Measurements from ENCODE around the gene MYO7A. TPM values are rescaled to one million over a fixed set of nuclear protein-coding genes. Genes with fewer than 3 reads are reported as not detected.

Gene MYO7A
- total RNA-seq, 3 donors from 2014 or later, result 2.3 to 9.9 (median 6.7) TPM

DNA sequence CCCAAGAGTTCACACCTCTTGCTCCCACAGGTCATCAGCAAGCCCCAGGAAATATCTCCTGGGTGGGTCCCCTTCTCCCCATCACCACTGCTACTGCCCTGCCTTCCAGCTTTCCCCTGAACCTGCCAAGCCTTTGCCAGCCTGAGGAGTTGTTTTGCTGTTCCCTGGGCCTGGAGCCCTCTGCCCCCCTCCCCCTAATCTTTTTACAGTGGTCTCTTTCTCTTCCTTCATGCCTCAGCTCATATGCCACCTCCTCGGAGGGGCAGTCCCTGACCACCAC is 18.9 kb downstream of the MYO7A start:
- ATAC-seq (no peak), DNase-seq (no peak)
- Histone ChIP-seq H3K36me3 (ENCODE audit: low read depth) (no peaks in the 10 kb centered on the region), H3K4me1 (ENCODE audit: low read depth) (peaks cover 4% of the 10 kb centered on the region), H3K4me3 (no peak overlapping the region), H3K9me3 (no peaks in the 10 kb centered on the region)
- intact Hi-C loops (cut with DNase I, micrococcal nuclease), result no loop called here
- TF ChIP-seq, protein P1, sequence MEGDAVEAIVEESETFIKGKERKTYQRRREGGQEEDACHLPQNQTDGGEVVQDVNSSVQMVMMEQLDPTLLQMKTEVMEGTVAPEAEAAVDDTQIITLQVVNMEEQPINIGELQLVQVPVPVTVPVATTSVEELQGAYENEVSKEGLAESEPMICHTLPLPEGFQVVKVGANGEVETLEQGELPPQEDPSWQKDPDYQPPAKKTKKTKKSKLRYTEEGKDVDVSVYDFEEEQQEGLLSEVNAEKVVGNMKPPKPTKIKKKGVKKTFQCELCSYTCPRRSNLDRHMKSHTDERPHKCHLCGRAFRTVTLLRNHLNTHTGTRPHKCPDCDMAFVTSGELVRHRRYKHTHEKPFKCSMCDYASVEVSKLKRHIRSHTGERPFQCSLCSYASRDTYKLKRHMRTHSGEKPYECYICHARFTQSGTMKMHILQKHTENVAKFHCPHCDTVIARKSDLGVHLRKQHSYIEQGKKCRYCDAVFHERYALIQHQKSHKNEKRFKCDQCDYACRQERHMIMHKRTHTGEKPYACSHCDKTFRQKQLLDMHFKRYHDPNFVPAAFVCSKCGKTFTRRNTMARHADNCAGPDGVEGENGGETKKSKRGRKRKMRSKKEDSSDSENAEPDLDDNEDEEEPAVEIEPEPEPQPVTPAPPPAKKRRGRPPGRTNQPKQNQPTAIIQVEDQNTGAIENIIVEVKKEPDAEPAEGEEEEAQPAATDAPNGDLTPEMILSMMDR (IDR thresholded peaks at IDR 0.05), result no peak

DNA sequence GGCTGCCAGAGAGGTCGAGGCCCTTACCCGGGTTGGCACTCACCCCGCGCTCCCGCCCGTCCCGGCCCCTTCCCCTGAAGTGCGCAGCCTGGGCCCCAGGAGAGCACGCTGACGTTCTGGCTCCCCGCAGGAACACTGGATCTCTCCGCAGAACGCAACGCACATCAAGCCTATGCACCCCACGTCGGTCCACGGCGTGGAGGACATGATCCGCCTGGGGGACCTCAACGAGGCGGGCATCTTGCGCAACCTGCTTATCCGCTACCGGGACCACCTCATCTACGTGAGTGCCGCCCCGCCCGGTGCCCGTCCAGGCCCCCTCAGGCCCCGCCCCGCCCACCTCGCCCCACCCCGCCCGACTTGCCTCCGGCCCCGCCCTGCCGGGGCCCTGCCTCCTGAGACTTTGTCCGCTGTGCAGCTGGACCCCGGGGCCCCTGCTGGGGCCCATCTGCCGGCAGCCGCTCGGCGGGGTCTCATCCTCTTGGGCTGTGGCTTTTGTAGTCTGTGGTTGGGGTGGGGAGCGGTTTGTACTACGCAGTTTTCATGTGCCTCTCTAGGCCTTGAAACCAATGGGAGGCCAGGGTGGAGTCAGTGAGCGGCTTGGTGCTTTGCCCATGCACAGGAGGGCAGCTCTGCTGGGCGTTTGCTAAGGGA is 19.7 kb downstream of the MYO7A start:
- Histone ChIP-seq H3K36me3 (ENCODE audit: low read depth) (no peaks in the 10 kb centered on the region), H3K9me3 (no peaks in the 10 kb centered on the region), H3K4me1 (ENCODE audit: low read depth) (peaks cover 4% of the 10 kb centered on the region), H3K4me3 (no peak overlapping the region)
- TF ChIP-seq, protein P1 (IDR thresholded peaks at IDR 0.05), result no peak
- intact Hi-C loops (cut with DNase I, micrococcal nuclease), result no loop called here
- peak; percentile 48 to 70 (median 59) for DNase-seq
- ATAC-seq, result peak; percentile 64

GRCh38 chr11:77148963-77149715 is 21.1 kb downstream of the MYO7A start:
- Histone ChIP-seq H3K9me3 (no peaks in the 10 kb centered on the region), H3K4me3 (no peak overlapping the region), H3K36me3 (ENCODE audit: low read depth) (no peaks in the 10 kb centered on the region), H3K4me1 (ENCODE audit: low read depth) (peaks cover 4% of the 10 kb centered on the region)
- intact Hi-C loops (cut with DNase I, micrococcal nuclease), result no loop called here
- TF ChIP-seq, protein P1 (IDR thresholded peaks at IDR 0.05), result no peak
- ATAC-seq (no peak), DNase-seq (peak in 1 of 3 donors; percentile 30)

DNA sequence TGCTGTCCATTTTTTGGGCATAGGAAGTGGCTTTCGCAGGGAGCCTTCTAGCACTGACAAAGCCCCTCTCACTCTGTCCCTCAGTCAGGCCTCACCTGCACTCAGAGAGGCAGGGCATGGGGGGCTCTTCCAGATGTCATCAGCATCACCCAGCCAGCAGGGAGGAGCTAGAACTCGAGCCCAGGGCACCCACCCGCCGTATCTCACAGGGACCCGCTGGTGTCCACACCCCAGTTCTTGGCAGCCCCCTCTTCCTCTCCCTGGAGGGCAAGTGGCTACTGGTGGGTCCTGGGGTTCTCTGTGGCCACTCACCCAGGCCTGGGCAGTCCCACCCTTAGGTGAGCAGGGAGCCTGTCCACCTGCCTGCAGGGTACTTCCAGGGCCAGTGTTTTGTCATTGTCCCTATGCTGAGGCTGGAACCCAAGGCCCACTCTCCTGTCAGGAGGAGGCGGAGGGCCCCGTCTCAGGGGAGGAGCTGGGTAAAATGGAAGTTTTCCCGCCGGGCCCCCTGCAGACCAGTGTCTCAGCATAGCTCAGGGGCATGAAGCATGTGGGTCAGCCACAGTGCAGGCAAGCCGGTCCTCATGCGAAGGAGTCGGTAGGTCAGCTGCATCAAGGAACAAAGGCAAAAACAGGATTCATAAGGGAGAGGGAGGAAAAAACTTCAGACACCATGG is 21.8 kb downstream of the MYO7A start:
- Histone ChIP-seq H3K4me3 (no peak overlapping the region), H3K36me3 (ENCODE audit: low read depth) (no peaks in the 10 kb centered on the region), H3K4me1 (ENCODE audit: low read depth) (peaks cover 4% of the 10 kb centered on the region), H3K9me3 (no peaks in the 10 kb centered on the region)
- intact Hi-C loops (cut with DNase I, micrococcal nuclease), result no loop called here
- ATAC-seq (no peak), DNase-seq (peak in 1 of 3 donors; percentile 26)
- TF ChIP-seq, protein P1 (IDR thresholded peaks at IDR 0.05), result no peak

- intact Hi-C loops (cut with DNase I, micrococcal nuclease), result no loop called here
- TF ChIP-seq, protein P1 (IDR thresholded peaks at IDR 0.05), result no peak
- peak in 1 of 3 donors; percentile 15 for DNase-seq
Observed at GRCh38 chr11:77150836-77151235, 22.8 kb downstream of the MYO7A start.

More at GRCh38 chr11:77150836-77151235, 22.8 kb downstream of the MYO7A start:
- ATAC-seq, result no peak
- H3K9me3 ChIP-seq, result no peaks in the 10 kb centered on the region
- no peaks in the 10 kb centered on the region for H3K36me3 ChIP-seq (ENCODE audit: low read depth)
- no peak overlapping the region for H3K4me3 ChIP-seq
- peaks cover 4% of the 10 kb centered on the region for H3K4me1 ChIP-seq (ENCODE audit: low read depth)
